H9 (cell line): ENCODE data around the gene ACOX3. TPM values are rescaled to one million over a fixed set of nuclear protein-coding genes. Genes with fewer than 3 reads are reported as not detected.

ENCODE experiments used
- DNase-seq: peaks from one replicate; pipeline ENCODE4 v3.0.0-alpha.2; 2017
- H2AFZ ChIP-seq: one replicate; pipeline ENCODE4 v1.6.1; 2013; ENCODE audit warnings: mild to moderate bottlenecking, low read length, control low read depth, moderate library complexity
- H2AK5ac ChIP-seq: 2 replicates; pipeline ENCODE4 v1.6.1; 2013; ENCODE audit warnings: low read length, control low read depth, mixed read lengths; ENCODE audit not compliant: insufficient read length
- H2BK120ac ChIP-seq: one replicate; pipeline ENCODE4 v1.6.1; 2013; ENCODE audit warnings: low read depth, mild to moderate bottlenecking, low read length, control low read depth, inconsistent platforms; ENCODE audit not compliant: poor library complexity, severe bottlenecking
- H2BK12ac ChIP-seq: 2 replicates; pipeline ENCODE4 v1.6.1; 2013; ENCODE audit warnings: low read length, control low read depth, mixed read lengths, low read depth; ENCODE audit not compliant: insufficient read length
- H2BK15ac ChIP-seq: 2 replicates; pipeline ENCODE4 v1.6.1; 2013; ENCODE audit warnings: low read depth, low read length, control low read depth
- H2BK20ac ChIP-seq: one replicate; pipeline ENCODE4 v1.6.1; 2013; ENCODE audit warnings: low read depth, mild to moderate bottlenecking, low read length, control low read depth, inconsistent platforms; ENCODE audit not compliant: poor library complexity, severe bottlenecking
- H2BK5ac ChIP-seq: 2 replicates; pipeline ENCODE4 v1.6.1; 2013; ENCODE audit warnings: low read length, control low read depth, mixed read lengths; ENCODE audit not compliant: insufficient read length
- H3K14ac ChIP-seq: 2 replicates; pipeline ENCODE4 v1.6.1; 2013; ENCODE audit warnings: low read length, control low read depth; ENCODE audit not compliant: insufficient read depth
- H3K18ac ChIP-seq: 2 replicates; pipeline ENCODE4 v1.6.1; 2013; ENCODE audit warnings: low read depth, mild to moderate bottlenecking, mixed read lengths, low read length, control low read depth; ENCODE audit not compliant: insufficient read length
- H3K23ac ChIP-seq: 2 replicates; pipeline ENCODE4 v1.6.1; 2013; ENCODE audit warnings: low read length, control low read depth, mixed read lengths, low read depth; ENCODE audit not compliant: insufficient read length
- H3K23me2 ChIP-seq: 2 replicates; pipeline ENCODE4 v1.6.1; 2013; ENCODE audit warnings: low read depth, mild to moderate bottlenecking, mixed read lengths, low read length, control low read depth; ENCODE audit not compliant: insufficient read length, poor library complexity, severe bottlenecking
- H3K27ac ChIP-seq: 2 replicates; pipeline ENCODE4 v1.5.1; 2013; ENCODE audit warnings: low read length, control low read depth, mixed read lengths, low read depth; ENCODE audit not compliant: insufficient read length
- H3K27me3 ChIP-seq: 2 replicates; pipeline ENCODE4 v1.6.1; 2013; ENCODE audit warnings: low read length, control low read depth, inconsistent platforms; ENCODE audit not compliant: insufficient read depth
- H3K4ac ChIP-seq: 2 replicates; pipeline ENCODE4 v1.6.1; 2013; ENCODE audit warnings: low read depth, mild to moderate bottlenecking, control low read depth, inconsistent platforms, low read length, moderate library complexity
- H3K4me1 ChIP-seq: 2 replicates; pipeline ENCODE4 v1.6.1; 2013; ENCODE audit warnings: low read length, control low read depth, inconsistent platforms; ENCODE audit not compliant: insufficient read depth
- H3K4me2 ChIP-seq: 2 replicates; pipeline ENCODE4 v1.6.1; 2013; ENCODE audit warnings: low read length, control low read depth, mixed read lengths; ENCODE audit not compliant: insufficient read length, insufficient read depth
- H3K56ac ChIP-seq: 2 replicates; pipeline ENCODE4 v1.6.1; 2013; ENCODE audit warnings: low read depth, mild to moderate bottlenecking, mixed read lengths, low read length, control low read depth; ENCODE audit not compliant: insufficient read length
- H3K79me1 ChIP-seq: 2 replicates; pipeline ENCODE4 v1.6.1; 2013; ENCODE audit warnings: low read depth, mild to moderate bottlenecking, moderate library complexity, low read length, control low read depth, inconsistent platforms; ENCODE audit not compliant: insufficient read depth, poor library complexity, severe bottlenecking
- H3K79me2 ChIP-seq: 2 replicates; pipeline ENCODE4 v1.6.1; 2013; ENCODE audit warnings: low read length, control low read depth, inconsistent platforms; ENCODE audit not compliant: insufficient read depth
- H3K9ac ChIP-seq: 2 replicates; pipeline ENCODE4 v1.6.1; 2013; ENCODE audit warnings: low read length, control low read depth, mixed read lengths; ENCODE audit not compliant: insufficient read length; ENCODE audit errors: extremely low read depth
- H3K9me3 ChIP-seq: one replicate; pipeline ENCODE4 v1.6.1; 2013; ENCODE audit warnings: low read depth, low read length, inconsistent platforms; ENCODE audit not compliant: control insufficient read depth
- H3T11ph ChIP-seq: one replicate; pipeline ENCODE4 v1.6.1; 2013; ENCODE audit warnings: mild to moderate bottlenecking, low read length, control low read depth, inconsistent platforms
- H4K20me1 ChIP-seq: one replicate; pipeline ENCODE4 v1.6.1; 2013; ENCODE audit not compliant: control insufficient read depth, insufficient read length, insufficient read depth
- H4K5ac ChIP-seq: 2 replicates; pipeline ENCODE4 v1.6.1; 2013; ENCODE audit warnings: low read depth, mild to moderate bottlenecking, mixed read lengths, low read length, control low read depth; ENCODE audit not compliant: insufficient read length
- H4K8ac ChIP-seq: replicated peaks from 2 replicates; pipeline ENCODE4 v1.6.1; 2013; ENCODE audit warnings: low read length, control low read depth, mixed read lengths, low read depth; ENCODE audit not compliant: insufficient read length
- H4K91ac ChIP-seq: 2 replicates; pipeline ENCODE4 v1.6.1; 2013; ENCODE audit warnings: low read depth, mild to moderate bottlenecking, moderate library complexity, mixed read lengths, low read length, control low read depth; ENCODE audit not compliant: insufficient read length
- H3K27ac Mint-ChIP-seq, 3 experiments: 2 replicates in 2 of 3; 3 replicates in 1 of 3; pipeline ENCODE4 v1.8.0; 2020 to 2021; ENCODE audit warnings: mixed read lengths in 3 of 3, mild to moderate bottlenecking in 1 of 3, moderate library complexity in 1 of 3
- H3K27me3 Mint-ChIP-seq: 2 replicates; pipeline ENCODE4 v1.8.0; 2021; ENCODE audit warnings: low read depth, mild to moderate bottlenecking, moderate library complexity, mixed read lengths
- H3K36me3 Mint-ChIP-seq, 3 experiments: 2 replicates in 2 of 3; 3 replicates in 1 of 3; pipeline ENCODE4 v1.8.0; 2020 to 2021; ENCODE audit warnings: low read depth in 3 of 3, mixed read lengths in 3 of 3; ENCODE audit not compliant: insufficient read depth in 1 of 3
- H3K4me1 Mint-ChIP-seq, 2 experiments: 2 replicates each; pipeline ENCODE4 v1.8.0; 2020; ENCODE audit warnings: mixed read lengths in 2 of 2
- H3K4me3 Mint-ChIP-seq, 2 experiments: 2 replicates in 1 of 2; 3 replicates in 1 of 2; pipeline ENCODE4 v1.8.0; 2020 to 2021; ENCODE audit warnings: mild to moderate bottlenecking in 2 of 2, mixed read lengths in 2 of 2, moderate library complexity in 1 of 2
- H3K9me3 Mint-ChIP-seq, 2 experiments: 2 replicates in 1 of 2; 3 replicates in 1 of 2; pipeline ENCODE4 v1.8.0; 2020; ENCODE audit warnings: mild to moderate bottlenecking in 2 of 2, mixed read lengths in 2 of 2, moderate library complexity in 1 of 2
- CTCF ChIP-seq: fragments of 200-600 bp; sonication (generic); conservative IDR thresholded peaks from 3 replicates; pipeline ENCODE4 v1.8.0; 2021; ENCODE audit warnings: antibody characterized with exemption, mild to moderate bottlenecking
- WGBS: extraction: QIAGEN DNeasy Blood & Tissue Kit; methylation state at CpG from one replicate; pipeline ENCODE4 v1.1.7; 2013; ENCODE audit warnings: missing lambda C conversion rate, low lambda C conversion rate, mixed read lengths; ENCODE audit not compliant: insufficient read length; ENCODE audit errors: extremely low coverage; 5-methylcytosine and 5-hydroxymethylcytosine counted together
- total RNA-seq: library from RNA; stranded (reverse); gene quantifications from 2 replicates; pipeline ENCODE4 v1.2.1, GENCODE V29; 2021

The ACOX3 gene
- total RNA-seq, 1 experiment from 2014 or later = 13.8 TPM

GRCh38 chr4:8402181-8402597, 38.3 kb downstream of the ACOX3 start:
- H3K79me1 ChIP-seq = no peaks in the 10 kb centered on the region
- no peak for TF ChIP-seq CTCF
- H3K79me2 ChIP-seq = no peaks in the 10 kb centered on the region
- no peak overlapping the region for H2BK12ac ChIP-seq
- no peaks in the 10 kb centered on the region for H3K23me2 ChIP-seq
- H3K4me1 ChIP-seq = no peaks in the 10 kb centered on the region
- H3K9me3 Mint-ChIP-seq = peaks cover 13 to 17% of the 10 kb centered on the region in 2 experiments
- H3T11ph ChIP-seq = no peak overlapping the region
- no peak overlapping the region for H3K18ac ChIP-seq
- no peak overlapping the region for H3K4ac ChIP-seq
- no peak overlapping the region for H3K27ac ChIP-seq
- no peak overlapping the region for H4K8ac ChIP-seq
- H3K9ac ChIP-seq = no peak overlapping the region
- no peak overlapping the region for H3K4me2 ChIP-seq
- H3K14ac ChIP-seq = no peak overlapping the region
- H3K27me3 Mint-ChIP-seq = peaks cover 3% of the 10 kb centered on the region
- no peak overlapping the region for H2BK5ac ChIP-seq
- H4K5ac ChIP-seq = no peak overlapping the region
- no peak overlapping the region for H2BK15ac ChIP-seq
- H2BK20ac ChIP-seq = no peak overlapping the region
- H3K27ac Mint-ChIP-seq = peak overlapping the region in 1 of 3 experiments; percentile 44; a peak in 1 of 7 replicates
- H3K23ac ChIP-seq = no peak overlapping the region
- no peaks in the 10 kb centered on the region for H3K9me3 ChIP-seq
- H4K20me1 ChIP-seq = no peaks in the 10 kb centered on the region
- H3K4me1 Mint-ChIP-seq = peaks cover 8 to 15% of the 10 kb centered on the region in 2 experiments
- no peak overlapping the region for H4K91ac ChIP-seq
- no peak overlapping the region for H2AK5ac ChIP-seq
- H3K4me3 Mint-ChIP-seq = no peak overlapping the region
- H3K56ac ChIP-seq = no peak overlapping the region
- H3K36me3 Mint-ChIP-seq = peaks cover 25 to 30% (median 28%) of the 10 kb centered on the region in 3 experiments
- no peak overlapping the region for H2BK120ac ChIP-seq
- H3K27me3 ChIP-seq = no peaks in the 10 kb centered on the region
- WGBS = no CpG with 5 or more reads among the region's 11 CpGs
- H2AFZ ChIP-seq = no peak overlapping the region
- no peak for DNase-seq
